Activated gamma-delta T cell (primary cell): ENCODE results near the gene CTSV.
"Not testable (repeated sequence)": the region's sequence is repeated elsewhere in the genome, so short reads cannot be mapped to it uniquely, and the experiment has no call there.

Experiments
- DNase-seq: peaks from one replicate; lab custom pipeline; 2025; lab: John Stamatoyannopoulos, UW
- total RNA-seq, 2 donors: gene quantifications; one replicate each; lab custom pipeline; 2026; lab: John Stamatoyannopoulos, UW

CTSV gene
- total RNA-seq, result 0.31 to 0.46 reads per million in 2 donors

GRCh38 chr9:97038611-97039513 lies at the start of gene CTSV:
Gene CTSV (minus strand): TSS chr9:97039142. CDS start chr9:97038043, 1,099 bp downstream.
- DNase-seq, result peak; percentile 35

DNA sequence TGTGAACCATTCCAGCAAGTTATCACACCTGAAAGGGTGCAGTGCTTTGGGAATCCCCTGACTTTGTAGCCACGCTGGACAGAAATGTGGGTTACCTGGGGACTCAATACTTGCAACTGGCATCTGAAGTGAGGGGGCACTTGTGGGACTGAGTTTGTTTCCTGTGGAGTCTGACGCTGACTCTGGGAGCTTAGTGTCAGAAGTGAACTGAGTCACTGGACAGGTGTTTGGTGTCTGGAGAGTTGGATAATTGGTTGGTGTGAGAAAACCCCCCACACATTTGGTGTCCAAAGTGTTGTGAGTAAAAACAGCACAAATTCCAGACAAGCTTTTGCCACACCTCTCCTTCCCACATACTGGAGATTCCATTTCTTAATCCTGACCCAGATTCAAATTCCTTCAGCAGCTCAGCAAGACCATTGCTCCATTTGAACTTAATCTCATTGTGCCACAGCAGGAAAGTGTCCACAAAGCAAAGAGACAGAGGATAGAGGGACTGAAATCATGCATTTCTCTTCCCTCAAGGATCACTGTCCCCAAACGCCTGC lies 48.8 kb upstream of the CTSV start:
- not testable (repeated sequence) for DNase-seq

DNA sequence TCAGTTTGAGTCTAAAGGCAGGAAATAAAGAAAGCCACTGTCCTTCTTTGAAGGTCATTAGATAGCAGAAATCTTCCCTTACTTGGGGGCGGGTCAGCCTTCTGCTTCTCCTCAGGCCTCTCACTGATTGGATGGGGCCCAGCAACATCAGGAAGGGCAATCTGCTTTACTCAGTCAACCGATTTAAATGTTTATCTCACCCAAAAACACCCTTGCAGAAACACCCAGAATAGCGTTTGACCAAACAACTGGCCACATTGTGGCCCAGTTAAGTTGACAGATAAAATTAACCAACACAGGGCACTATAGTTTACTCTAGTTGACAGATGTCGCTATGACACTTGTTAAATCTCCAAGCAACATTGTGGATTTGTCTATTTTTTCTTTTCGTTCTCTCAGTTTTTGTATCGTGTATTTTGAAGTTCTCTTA lies 45.6 kb upstream of the CTSV start:
- not testable (repeated sequence) for DNase-seq

DNA sequence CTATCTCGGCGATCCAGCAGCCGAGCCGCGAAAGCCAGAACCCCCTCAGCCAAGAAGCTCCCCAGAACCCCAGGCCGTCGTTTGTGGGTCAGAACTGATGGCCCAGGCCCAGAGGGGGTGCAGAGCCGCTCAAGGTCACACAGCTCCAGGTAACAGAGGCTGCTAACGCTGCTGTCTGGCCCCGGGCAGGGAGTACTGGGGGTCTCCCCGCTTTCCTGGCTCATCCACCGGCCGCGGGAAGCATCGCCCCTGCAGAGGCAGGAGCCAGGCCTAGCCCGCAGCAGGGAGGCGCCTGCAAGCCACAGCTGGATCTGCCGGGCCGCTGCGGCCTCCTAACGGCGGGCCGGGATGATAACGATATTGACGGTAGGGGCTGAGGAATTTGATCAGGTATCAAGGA lies 39.4 kb upstream of the CTSV start:
- no peak for DNase-seq

DNA sequence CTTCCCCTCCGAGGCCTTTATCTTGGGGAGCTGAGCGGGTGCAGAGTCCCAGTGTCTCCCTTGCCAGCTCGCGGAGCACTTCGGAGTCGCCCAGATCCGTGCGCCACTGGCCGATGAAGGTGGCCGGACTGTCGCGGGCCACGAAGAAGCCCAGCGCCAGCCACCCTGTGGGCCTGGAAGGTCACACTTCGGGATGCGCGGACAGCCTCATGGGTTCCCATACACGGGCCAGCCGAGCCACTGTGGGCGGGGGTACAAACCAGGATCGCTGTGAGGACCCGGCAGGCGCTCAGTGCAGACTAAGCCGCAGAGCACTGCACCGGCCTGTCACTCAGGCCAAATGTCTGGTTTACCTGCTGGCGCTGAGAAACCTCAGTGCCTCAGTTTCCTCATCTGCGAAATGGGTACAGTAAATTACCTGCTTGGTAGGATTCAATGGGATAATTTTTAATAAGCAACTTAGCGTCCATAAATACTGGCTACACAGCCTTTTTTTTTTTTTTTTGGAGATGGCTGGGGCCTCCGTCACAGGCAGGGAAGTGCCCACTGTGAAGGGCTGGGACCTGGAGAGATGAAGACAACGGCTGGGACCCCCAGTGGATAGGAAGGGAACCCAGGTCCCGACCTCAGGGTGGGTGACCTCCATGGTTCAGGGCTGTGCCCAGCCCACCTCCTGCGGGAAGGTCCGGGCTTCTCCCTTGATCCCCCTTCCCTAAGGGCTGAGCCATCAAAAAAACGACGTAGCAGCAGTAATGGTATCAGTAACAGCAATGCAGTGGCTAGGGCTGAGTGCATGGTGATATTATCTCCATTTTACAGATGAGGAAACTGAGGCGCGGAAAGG lies 38.7 kb upstream of the CTSV start:
- DNase-seq, result no peak

GRCh38 chr9:97076731-97077451 lies 37.9 kb upstream of the CTSV start:
- not testable (repeated sequence) for DNase-seq

GRCh38 chr9:97076238-97076637 lies 37.3 kb upstream of the CTSV start:
- DNase-seq, result no peak

- no peak for DNase-seq
Measured at GRCh38 chr9:97075289-97075985, 36.5 kb upstream of the CTSV start.

DNA sequence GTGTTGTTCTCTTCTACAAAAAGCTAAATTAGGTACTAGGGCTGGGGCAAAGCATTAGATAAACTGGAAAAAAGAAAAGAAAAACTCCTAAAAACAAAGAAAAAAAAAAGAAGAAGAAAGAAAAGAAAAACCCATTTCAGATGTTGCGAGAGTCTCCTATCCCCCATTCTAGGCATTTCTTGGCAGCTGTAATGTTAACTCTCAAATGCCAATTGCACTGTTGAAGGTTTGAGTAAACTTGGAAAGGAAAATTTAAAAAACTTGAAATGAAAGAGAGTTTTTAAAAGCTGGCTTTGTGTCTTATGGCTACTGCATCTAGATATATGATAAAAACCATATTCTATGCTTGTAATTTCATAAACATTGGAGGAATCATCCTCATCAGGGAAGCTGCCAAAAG lies 34.6 kb upstream of the CTSV start:
- DNase-seq, result no peak

DNA sequence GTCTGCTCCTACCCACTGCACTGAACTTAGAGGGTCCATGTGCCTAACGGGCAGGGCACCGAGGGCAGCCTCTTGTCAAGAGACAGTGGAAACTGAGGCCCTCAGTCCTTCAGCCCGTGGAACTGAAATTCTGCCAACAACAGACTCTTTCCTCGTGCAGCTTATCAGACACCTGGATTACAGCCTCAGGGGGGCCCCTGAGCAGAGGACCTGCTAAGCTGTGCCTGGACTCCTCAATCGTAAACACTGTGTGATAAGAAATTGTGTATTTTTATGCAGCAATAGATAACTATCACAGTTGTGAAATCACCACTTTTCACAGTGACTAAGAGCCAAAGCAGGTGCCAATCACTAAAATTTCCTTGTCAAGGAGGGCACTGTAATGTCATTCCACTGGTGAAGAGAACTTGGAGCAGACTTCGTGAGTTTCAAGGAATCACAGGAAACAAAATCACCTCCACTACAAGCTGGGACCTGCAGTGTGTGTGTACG lies 33.4 kb upstream of the CTSV start:
- DNase-seq, result no peak

GRCh38 chr9:97070325-97070724 lies 31.4 kb upstream of the CTSV start:
- not testable (repeated sequence) for DNase-seq

DNA sequence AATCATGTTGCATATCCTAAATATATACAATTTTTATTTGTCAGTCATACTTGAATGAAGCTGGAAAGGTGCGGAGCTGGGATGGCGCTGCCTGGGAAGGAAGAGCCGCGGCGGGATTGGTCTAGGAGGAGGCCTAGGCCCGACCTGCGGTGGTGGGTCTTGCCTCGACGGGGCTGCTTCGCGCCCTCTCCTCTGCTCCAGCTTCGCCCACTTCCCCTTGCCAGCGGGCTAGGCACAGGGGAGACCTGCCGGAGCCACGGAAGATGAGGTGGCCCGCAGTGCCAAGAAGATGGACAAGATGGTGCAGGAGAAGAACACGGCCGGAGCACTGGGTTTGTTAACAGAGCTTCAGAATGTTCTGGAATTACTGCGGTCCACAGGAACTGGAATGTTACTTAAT lies 28.5 kb upstream of the CTSV start:
- no peak for DNase-seq

DNA sequence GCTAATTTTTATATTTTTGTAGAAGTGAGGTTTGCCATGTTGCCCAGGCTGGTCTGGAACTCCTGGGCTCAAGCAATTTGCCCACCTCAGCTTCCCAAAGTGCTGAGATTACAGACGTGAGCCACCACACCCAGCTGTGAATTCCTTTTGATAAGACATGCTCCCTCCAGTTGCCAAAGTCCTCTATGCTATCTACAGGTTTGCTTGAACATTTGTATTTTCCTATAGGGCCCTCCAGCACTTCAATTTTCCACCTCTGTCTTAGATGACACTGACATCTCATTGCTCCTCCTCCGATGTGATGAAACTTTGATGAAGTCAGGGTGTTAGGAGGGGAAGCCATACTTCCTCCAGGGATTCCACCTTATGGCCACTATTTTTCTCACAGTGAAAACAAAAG lies 25.2 kb upstream of the CTSV start:
- DNase-seq, result no peak

DNA sequence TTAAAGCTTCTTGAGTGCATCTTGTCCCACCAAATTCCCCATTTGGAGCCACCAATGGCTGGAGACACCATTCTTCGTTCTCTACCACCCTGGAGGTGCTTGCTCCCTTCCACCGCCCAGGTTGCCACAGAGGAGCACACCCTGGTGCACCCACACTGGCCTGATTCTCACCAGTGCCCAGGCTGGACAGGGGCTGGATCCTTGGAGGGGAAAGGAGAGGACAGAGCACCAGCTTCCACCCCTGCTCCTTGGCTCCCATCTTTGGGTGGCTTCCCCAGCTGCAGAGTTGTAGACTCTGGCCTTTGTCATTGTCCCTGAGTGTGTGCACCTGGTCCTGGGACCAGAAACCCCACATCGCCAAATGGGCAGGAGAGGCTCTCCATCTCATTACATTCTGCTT lies 21.9 kb upstream of the CTSV start:
- DNase-seq, result no peak

GRCh38 chr9:97059626-97060025 lies 20.7 kb upstream of the CTSV start:
- no peak for DNase-seq

GRCh38 chr9:97057651-97058050 lies 18.7 kb upstream of the CTSV start:
- no peak for DNase-seq

DNA sequence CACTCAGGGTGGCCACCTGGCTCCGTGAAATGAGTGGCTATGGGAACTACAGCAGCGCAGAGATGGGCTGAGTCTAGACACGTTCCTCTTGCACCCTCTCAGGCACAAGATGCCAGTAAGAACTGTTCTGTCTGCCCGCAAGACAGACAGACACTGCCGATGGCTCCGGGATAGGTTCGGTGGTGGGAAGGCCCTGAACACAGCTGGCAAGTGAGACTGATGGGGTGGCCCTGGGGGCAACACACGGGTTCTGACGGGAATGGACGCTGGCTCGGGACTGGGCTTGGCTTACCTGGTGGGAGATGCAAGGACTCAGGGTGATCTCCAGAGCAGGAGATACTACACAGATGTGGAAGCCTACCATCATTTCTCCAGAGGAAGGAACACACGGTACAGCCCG lies 16.9 kb upstream of the CTSV start:
- DNase-seq, result not testable (repeated sequence)

DNA sequence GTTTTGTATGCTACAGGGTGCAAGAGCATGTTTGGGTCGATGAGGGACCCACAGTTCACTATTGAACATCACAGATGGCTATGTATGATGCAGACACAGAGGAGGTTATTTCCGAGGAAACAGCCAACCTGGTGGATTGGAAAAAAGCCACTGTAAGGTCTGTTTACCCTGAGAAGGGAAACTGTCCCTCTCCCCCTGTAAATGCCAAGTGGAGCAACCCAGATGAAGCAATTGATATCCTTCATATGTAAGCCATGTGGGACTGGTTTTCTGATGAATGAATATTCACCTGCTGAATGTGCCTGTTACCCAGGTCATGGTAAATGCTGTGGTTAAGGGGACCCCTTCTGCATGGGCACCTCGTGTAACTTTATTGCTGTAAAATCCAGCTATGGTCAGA lies 14.8 kb upstream of the CTSV start:
- DNase-seq, result no peak

DNA sequence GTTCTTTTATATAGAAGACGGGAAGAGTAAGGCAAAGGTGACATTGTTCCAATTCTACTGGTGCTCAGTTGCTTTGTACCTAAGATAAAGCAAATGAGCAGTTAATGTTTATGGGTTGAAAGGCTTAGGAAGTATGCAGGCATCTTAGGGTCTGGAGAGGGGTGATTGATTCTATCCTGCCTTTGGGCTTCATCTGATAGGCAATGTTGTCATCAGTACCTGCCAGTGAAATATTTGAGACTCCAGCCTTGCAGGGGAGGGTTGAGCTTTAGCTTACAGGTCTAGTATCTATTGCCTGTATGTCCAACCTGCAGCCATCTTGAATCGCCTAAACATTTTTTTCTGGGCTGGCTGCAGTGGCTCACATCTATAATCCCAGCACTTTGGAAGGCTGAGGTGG lies 13.8 kb upstream of the CTSV start:
- DNase-seq, result no peak

- DNase-seq, result no peak
Measured at GRCh38 chr9:97046228-97046627, 7.3 kb upstream of the CTSV start.

DNA sequence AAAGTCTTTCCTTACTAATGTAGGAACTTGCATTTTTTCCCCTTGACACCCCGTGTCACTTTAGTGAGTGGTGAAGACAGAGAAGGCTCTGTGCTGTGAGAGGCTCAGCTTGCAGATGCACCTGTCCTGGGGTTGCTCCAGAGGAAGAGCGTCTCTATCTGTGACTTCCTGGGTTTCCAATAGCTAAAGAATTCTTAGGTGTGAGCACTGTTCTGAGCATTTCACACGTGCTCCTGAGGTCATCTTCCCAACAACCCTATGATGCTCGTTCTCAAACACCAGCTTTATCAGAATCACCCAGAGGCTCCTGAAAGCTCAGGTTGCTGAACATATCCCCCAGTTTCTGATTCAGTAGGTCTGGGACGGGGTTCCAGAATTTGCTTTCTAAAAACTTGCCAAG lies 6.4 kb upstream of the CTSV start:
- no peak for DNase-seq
